PC-3 (cell line): ENCODE data around the gene MS4A18.

ENCODE experiments used
- CTCF ChIP-seq: fragments of 300-600 bp; sonication (generic); conservative IDR thresholded peaks from 2 replicates; pipeline ENCODE4 v1.5.1; 2017; ENCODE audit warnings: antibody characterized with exemption, low read depth, mild to moderate bottlenecking, low read length
- EZH2phosphoT487 ChIP-seq: fragments of 300-600 bp; sonication (generic); IDR thresholded peaks from 2 replicates; pipeline ENCODE4 v1.6.1; 2018; ENCODE audit warnings: mild to moderate bottlenecking, antibody characterized with exemption, low read length, borderline replicate concordance

DNA sequence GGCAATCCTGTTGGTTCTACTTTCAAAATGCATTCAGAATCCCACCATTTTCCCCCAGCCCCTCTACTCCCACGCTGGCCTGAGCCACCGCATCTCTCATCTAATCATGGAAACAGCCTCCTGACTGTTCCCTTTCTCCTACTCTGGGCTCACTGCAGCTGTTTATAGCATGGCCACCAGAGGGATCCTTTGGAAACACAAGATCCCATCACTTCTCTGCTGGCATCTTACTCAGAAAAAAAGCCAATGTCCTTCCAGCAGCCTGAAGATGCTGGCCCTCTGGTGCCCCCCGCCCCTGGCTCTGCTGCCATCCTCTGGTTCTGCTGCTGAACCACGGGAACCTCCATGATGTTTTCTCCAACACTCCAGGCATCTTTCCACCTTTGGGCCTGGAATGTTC, 14.0 kb upstream of the MS4A18 start:
- no peak for TF ChIP-seq EZH2phosphoT487
- peak; percentile 55 for TF ChIP-seq CTCF
